Naive thymus-derived CD4-positive, alpha-beta T cell (primary cell): ENCODE results near the gene SFRP5. TPM values are rescaled to one million over a fixed set of nuclear protein-coding genes. Genes with fewer than 3 reads are reported as not detected.

Experiments used
- ATAC-seq: fragments of 150-1000 bp; cut with Tn5 transposase; 2 replicates; pipeline ENCODE4 v1.10.0; 2021; ENCODE audit warnings: mild to moderate bottlenecking, moderate library complexity
- CTCF ChIA-PET: fragments of 350-600 bp; sonication (Branson Sonifier 250); formaldehyde crosslinking; loops from one replicate; lab custom pipeline; 2021; ENCODE audit warnings: antibody characterized with exemption; lab: Charles Lee
- POLR2A ChIA-PET: fragments of 350-600 bp; sonication (Branson Sonifier 250); formaldehyde crosslinking; loops from one replicate; lab custom pipeline; 2021; ENCODE audit warnings: antibody characterized with exemption, inconsistent platforms; lab: Charles Lee
- DNase-seq, 9 donors: peaks; one replicate each; pipeline versions ENCODE4 v3.0.0 to v3.0.0-alpha.2; 2020 to 2022; ENCODE audit warnings: mixed read lengths in 1 of 9
- H3K27ac ChIP-seq: one replicate; pipeline ENCODE4 v1.7.0; 2013; ENCODE audit warnings: mild to moderate bottlenecking, low read depth, low read length, moderate library complexity
- H3K27me3 ChIP-seq, 2 donors: one replicate each; pipeline ENCODE4 v1.7.0; 2013; ENCODE audit warnings: low read length in 2 of 2, mild to moderate bottlenecking in 2 of 2, moderate library complexity in 2 of 2; ENCODE audit not compliant: control insufficient read depth in 2 of 2, insufficient read depth in 2 of 2
- H3K36me3 ChIP-seq, 3 experiments: 1 replicate in 2 of 3; 2 replicates in 1 of 3; pipeline ENCODE4 v1.7.0; 2013; ENCODE audit warnings: low read length in 3 of 3, mild to moderate bottlenecking in 3 of 3, moderate library complexity in 1 of 3; ENCODE audit not compliant: insufficient read depth in 3 of 3, control insufficient read depth in 2 of 3
- H3K4me1 ChIP-seq, 2 donors: one replicate each; pipeline ENCODE4 v1.7.0; 2013; ENCODE audit warnings: low read length in 2 of 2, mild to moderate bottlenecking in 2 of 2, moderate library complexity in 1 of 2; ENCODE audit not compliant: control insufficient read depth in 2 of 2, insufficient read depth in 2 of 2
- H3K4me3 ChIP-seq: 2 replicates; pipeline ENCODE4 v1.7.0; 2013; ENCODE audit warnings: mild to moderate bottlenecking, low read length
- H3K9me3 ChIP-seq, 3 experiments: 1 replicate in 2 of 3; 2 replicates in 1 of 3; pipeline ENCODE4 v1.7.0; 2013; ENCODE audit warnings: low read length in 3 of 3; ENCODE audit not compliant: control insufficient read depth in 2 of 3
- H3K27ac Mint-ChIP-seq, 9 donors: one replicate each; pipeline ENCODE4 v1.8.0; 2020 to 2022; ENCODE audit warnings: mixed read lengths in 9 of 9, mild to moderate bottlenecking in 8 of 9, moderate library complexity in 5 of 9, inconsistent platforms in 2 of 9
- H3K27me3 Mint-ChIP-seq, 5 donors: one replicate each; pipeline ENCODE4 v1.8.0; 2021 to 2022; ENCODE audit warnings: mixed read lengths in 5 of 5, mild to moderate bottlenecking in 1 of 5
- H3K36me3 Mint-ChIP-seq, 5 donors: one replicate each; pipeline ENCODE4 v1.8.0; 2020 to 2022; ENCODE audit warnings: mixed read lengths in 5 of 5, mild to moderate bottlenecking in 3 of 5, inconsistent platforms in 1 of 5
- H3K4me1 Mint-ChIP-seq, 7 donors: one replicate each; pipeline ENCODE4 v1.8.0; 2020 to 2022; ENCODE audit warnings: mixed read lengths in 7 of 7, mild to moderate bottlenecking in 3 of 7, inconsistent platforms in 1 of 7
- H3K4me3 Mint-ChIP-seq, 10 donors: one replicate each; pipeline ENCODE4 v1.8.0; 2020 to 2022; ENCODE audit warnings: mild to moderate bottlenecking in 10 of 10, mixed read lengths in 10 of 10, moderate library complexity in 6 of 10, inconsistent platforms in 2 of 10
- H3K9me3 Mint-ChIP-seq, 11 donors: one replicate each; pipeline ENCODE4 v1.8.0; 2020 to 2022; ENCODE audit warnings: mixed read lengths in 11 of 11, mild to moderate bottlenecking in 4 of 11, inconsistent platforms in 1 of 11, moderate library complexity in 1 of 11
- intact Hi-C, 2 donors: fragments of 100-400 bp; cut with micrococcal nuclease; formaldehyde crosslinking; loops; one replicate each; pipeline ENCODE4 v1.15.1; 2023
- polyA plus RNA-seq, 2 donors: library from polyadenylated mRNA; unstranded; fragments of 300-500 nt; fragmentation: Illumina TruSeq; gene quantifications; one replicate each; pipeline ENCODE4 v1.2.3, GENCODE V29; 2021
- total RNA-seq, 6 experiments: library from RNA in 5 of 6; stranded (reverse) in 5 of 6; gene quantifications; 1 replicate in 5 of 6; 2 replicates in 1 of 6; pipeline ENCODE4 v1.2.3 and lab custom pipeline; 2021 to 2026

The SFRP5 gene
- total and polyA plus RNA-seq, 7 experiments from 2014 or later: 0.43 to 1.0 (median 0.46) TPM; not detected in 4

DNA sequence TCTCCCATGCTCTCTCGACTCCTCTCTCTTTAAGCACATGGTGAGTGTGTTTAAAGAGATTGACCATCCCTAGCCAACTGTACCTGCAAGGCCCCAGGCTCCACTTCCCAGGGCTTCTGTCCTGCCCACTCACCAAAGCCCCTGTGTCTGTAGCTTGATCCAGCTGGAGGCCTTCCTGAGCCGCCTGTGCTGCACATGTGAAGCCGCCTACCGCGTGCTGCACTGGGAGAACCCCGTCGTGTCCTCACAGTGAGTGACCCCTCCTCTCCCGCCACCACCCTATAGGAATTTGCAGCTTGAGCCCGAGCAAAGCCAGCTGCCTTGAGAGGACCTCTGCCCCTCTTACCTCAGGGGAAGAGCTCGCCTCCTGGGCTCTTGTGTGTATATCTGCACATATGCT is 23.7 kb downstream of the SFRP5 start:
- no peak overlapping the region for H3K27ac ChIP-seq
- no peaks in the 10 kb centered on the region for H3K27me3 ChIP-seq
- Mint-ChIP-seq H3K27me3 (no peaks in the 10 kb centered on the region), H3K4me1 (peaks cover 8 to 24% (median 14%) of the 10 kb centered on the region in 7 donors), H3K4me3 (no peak overlapping the region), H3K9me3 (no peaks in the 10 kb centered on the region), H3K36me3 (peaks cover 20 to 64% (median 28%) of the 10 kb centered on the region in 5 donors), H3K27ac (no peak overlapping the region)
- ChIA-PET POLR2A (interaction anchor here (1.2 kb wide), 1 partner anchor 11 kb away, joined by 3 read pairs; the partner anchor contains the start of gene ZFYVE27), CTCF (interaction anchor here (0.6 to 1.0 kb wide), 3 partner anchors 101 to 121 kb away, joined by 3 to 4 read pairs (median 3); no protein-coding TSS in a partner anchor)
- DNase-seq (no peak), ATAC-seq (no peak)
- no peak overlapping the region for H3K4me3 ChIP-seq
- intact Hi-C loops: no loop called here
- no peaks in the 10 kb centered on the region for H3K4me1 ChIP-seq
- peaks cover 4 to 89% (median 21%) of the 10 kb centered on the region in 3 experiments for H3K36me3 ChIP-seq
- H3K9me3 ChIP-seq: no peaks in the 10 kb centered on the region

DNA sequence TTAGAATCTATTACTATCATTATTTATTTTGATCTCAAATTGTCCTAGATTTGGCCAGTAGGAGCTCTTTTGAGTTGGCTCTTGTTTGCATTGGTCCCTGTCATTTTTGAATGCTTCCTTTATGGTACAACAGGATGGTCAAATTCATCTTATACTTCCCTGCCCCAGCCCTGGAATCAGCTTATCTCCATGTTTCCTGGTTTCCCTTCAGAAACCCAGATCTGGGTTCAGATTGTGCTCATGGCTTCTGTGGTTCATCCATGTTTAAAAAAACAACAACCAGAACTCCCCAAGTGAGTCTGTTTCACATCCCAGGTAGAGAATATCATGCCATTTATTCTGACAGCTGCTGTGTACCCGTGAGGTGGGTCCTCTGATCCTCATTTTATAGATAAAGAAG is 24.2 kb downstream of the SFRP5 start:
- ATAC-seq (no peak), DNase-seq (no peak)
- POLR2A ChIA-PET: no interaction called here
- no peak overlapping the region for H3K4me3 Mint-ChIP-seq
- H3K9me3 ChIP-seq: no peaks in the 10 kb centered on the region
- no peaks in the 10 kb centered on the region for H3K27me3 Mint-ChIP-seq
- no peaks in the 10 kb centered on the region for H3K27me3 ChIP-seq
- H3K9me3 Mint-ChIP-seq: no peaks in the 10 kb centered on the region
- no peak overlapping the region for H3K27ac Mint-ChIP-seq
- CTCF ChIA-PET: interaction anchor here (0.6 to 1.0 kb wide), 3 partner anchors 120 to 122 kb away, joined by 3 to 4 read pairs (median 3); no protein-coding TSS in a partner anchor
- H3K36me3 ChIP-seq: peaks cover 4 to 89% (median 20%) of the 10 kb centered on the region in 3 experiments
- H3K4me1 Mint-ChIP-seq: peaks cover 10 to 29% (median 20%) of the 10 kb centered on the region in 7 donors
- intact Hi-C loops: no loop called here
- H3K27ac ChIP-seq: no peak overlapping the region
- no peak overlapping the region for H3K4me3 ChIP-seq
- peaks cover 20 to 66% (median 28%) of the 10 kb centered on the region in 5 donors for H3K36me3 Mint-ChIP-seq
- H3K4me1 ChIP-seq: no peaks in the 10 kb centered on the region

DNA sequence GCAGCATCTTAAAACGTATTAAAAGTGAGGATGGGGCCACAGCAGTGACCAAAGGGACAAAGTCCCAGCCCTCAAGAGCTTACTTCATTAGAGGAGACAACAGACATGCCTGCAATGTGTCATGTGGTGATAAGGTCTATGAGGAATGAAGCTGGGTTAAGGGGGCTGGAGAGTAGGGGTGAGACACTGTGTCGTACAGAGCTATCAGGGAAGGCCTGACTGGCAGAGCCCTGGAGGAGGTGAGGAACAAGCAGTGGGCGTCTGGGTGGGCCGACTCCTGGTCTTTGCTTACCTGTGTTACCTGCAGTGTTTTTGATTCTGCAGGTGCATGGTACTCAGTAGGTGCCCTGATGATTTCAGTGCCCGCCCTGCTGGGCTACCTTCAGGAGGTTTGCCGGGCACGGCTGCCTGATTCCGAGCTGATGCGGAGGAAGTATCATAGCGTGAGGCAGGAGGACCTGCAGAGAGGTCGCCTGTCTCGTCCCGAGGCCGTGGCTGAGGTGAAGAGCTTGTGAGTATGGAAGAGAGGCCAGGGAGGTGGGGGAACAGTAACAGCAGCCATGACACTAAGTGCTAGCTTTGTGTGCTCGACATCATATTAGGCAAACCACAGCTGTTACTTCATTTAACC is 27.3 kb downstream of the SFRP5 start:
- Histone ChIP-seq H3K4me3 (no peak overlapping the region), H3K36me3 (peaks cover 4 to 58% (median 11%) of the 10 kb centered on the region in 3 experiments), H3K4me1 (peaks cover 5 to 7% of the 10 kb centered on the region in 2 donors), H3K9me3 (no peaks in the 10 kb centered on the region), H3K27me3 (no peaks in the 10 kb centered on the region), H3K27ac (no peak overlapping the region)
- DNase-seq (no peak), ATAC-seq (no peak)
- Mint-ChIP-seq H3K4me3 (no peak overlapping the region), H3K27me3 (no peaks in the 10 kb centered on the region), H3K27ac (no peak overlapping the region), H3K9me3 (no peaks in the 10 kb centered on the region), H3K4me1 (peaks cover 13 to 56% (median 45%) of the 10 kb centered on the region in 7 donors), H3K36me3 (peaks cover 20 to 64% (median 32%) of the 10 kb centered on the region in 5 donors)
- POLR2A ChIA-PET: no interaction called here
- intact Hi-C loops: no loop called here
- CTCF ChIA-PET: interaction anchor here (0.6 to 0.9 kb wide), 4 partner anchors 11 to 299 kb away, joined by 3 to 5 read pairs (median 4); no protein-coding TSS in a partner anchor

DNA sequence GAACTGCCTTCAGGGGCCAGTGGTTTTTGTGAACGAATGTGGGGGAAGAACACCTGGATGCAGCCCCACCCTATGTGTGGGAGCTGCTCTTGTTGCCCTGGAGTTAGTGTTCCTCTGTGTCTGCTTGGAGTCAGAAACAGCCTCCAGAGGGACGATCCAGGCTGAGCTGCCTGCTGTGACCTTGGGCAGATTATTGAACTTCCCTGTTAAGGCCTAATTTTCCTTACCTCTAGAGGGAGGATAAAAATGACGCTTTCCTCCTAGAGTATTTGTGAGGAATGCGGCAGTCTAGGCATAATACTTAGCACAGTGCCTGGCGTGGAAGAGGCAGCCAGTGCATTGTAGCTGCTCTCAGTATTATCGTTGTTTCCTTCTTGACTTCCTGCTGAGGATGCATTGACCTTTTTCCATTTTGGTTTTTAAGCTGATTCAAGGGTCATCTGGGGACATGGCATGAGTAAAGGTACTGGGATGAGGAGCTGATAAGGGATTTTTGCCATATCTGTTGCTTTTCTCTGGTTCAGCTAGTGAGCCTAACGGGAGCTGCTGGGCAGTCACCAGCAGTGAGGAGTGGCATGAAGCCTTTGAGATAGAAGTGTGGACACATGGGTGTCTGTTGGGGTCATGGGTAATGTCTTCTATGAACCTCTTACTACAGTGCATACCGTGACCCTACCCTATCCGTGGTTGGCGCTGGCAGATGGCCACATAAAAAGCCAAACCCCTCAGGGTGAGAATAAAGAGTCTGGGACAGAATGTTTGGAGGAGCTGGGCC is 28.4 kb downstream of the SFRP5 start:
- Mint-ChIP-seq H3K27me3 (no peaks in the 10 kb centered on the region), H3K4me1 (peaks cover 15 to 66% (median 54%) of the 10 kb centered on the region in 7 donors), H3K9me3 (no peaks in the 10 kb centered on the region), H3K36me3 (peaks cover 14 to 60% (median 33%) of the 10 kb centered on the region in 5 donors), H3K27ac (peak overlapping the region in 2 of 9 donors; percentile 20 to 46), H3K4me3 (no peak overlapping the region)
- H3K9me3 ChIP-seq: no peaks in the 10 kb centered on the region
- POLR2A ChIA-PET: no interaction called here
- intact Hi-C loops: no loop called here
- no peak overlapping the region for H3K27ac ChIP-seq
- H3K4me3 ChIP-seq: no peak overlapping the region
- H3K36me3 ChIP-seq: peaks cover 3 to 46% (median 4%) of the 10 kb centered on the region in 3 experiments
- no peak for DNase-seq
- no peak for ATAC-seq
- H3K27me3 ChIP-seq: no peaks in the 10 kb centered on the region
- peaks cover 7 to 9% of the 10 kb centered on the region in 2 donors for H3K4me1 ChIP-seq
- CTCF ChIA-PET: interaction anchor here (0.7 to 1.2 kb wide), 3 partner anchors 12 to 55 kb away, joined by 3 to 5 read pairs (median 4); no protein-coding TSS in a partner anchor

DNA sequence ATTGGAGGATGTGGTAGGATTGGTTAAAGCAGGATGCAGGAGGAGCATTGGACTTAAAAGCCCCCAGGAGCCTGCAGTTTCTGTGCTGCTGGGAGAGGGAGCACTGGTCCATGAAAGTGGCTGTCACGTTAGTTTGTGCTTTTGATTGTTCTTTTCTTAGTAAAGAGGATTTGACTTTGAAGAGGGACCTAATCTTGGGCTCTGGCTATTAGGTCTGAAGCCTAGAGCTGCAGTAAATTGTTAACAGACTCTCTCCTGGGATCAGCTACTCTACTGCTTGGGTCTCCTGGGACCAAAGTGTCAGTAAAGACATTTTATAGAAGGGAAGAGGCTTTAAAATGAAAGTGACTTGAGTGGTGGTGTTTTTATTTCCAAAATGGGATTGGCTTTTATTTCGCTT is 31.2 kb downstream of the SFRP5 start:
- POLR2A ChIA-PET: interaction anchor here (0.5 kb wide), 1 partner anchor 525 kb away, joined by 3 read pairs; no protein-coding TSS in a partner anchor
- Histone ChIP-seq H3K4me3 (no peak overlapping the region), H3K4me1 (peaks cover 18% of the 10 kb centered on the region in 2 donors), H3K36me3 (peaks cover 3 to 34% (median 4%) of the 10 kb centered on the region in 3 experiments), H3K9me3 (no peaks in the 10 kb centered on the region), H3K27me3 (no peaks in the 10 kb centered on the region), H3K27ac (no peak overlapping the region)
- H3K4me3 Mint-ChIP-seq: peak overlapping the region in 5 of 10 donors; percentile 27 to 92 (median 56)
- CTCF ChIA-PET: no interaction called here
- H3K9me3 Mint-ChIP-seq: peaks cover 0 to 6% (median 0%) of the 10 kb centered on the region in 11 donors
- H3K27me3 Mint-ChIP-seq: no peaks in the 10 kb centered on the region
- peaks cover 28 to 87% (median 76%) of the 10 kb centered on the region in 7 donors for H3K4me1 Mint-ChIP-seq
- no peak for ATAC-seq
- peak overlapping the region in 1 of 9 donors; percentile 36 for H3K27ac Mint-ChIP-seq
- DNase-seq: no peak
- intact Hi-C loops: no loop called here
- H3K36me3 Mint-ChIP-seq: peaks cover 13 to 49% (median 25%) of the 10 kb centered on the region in 5 donors

DNA sequence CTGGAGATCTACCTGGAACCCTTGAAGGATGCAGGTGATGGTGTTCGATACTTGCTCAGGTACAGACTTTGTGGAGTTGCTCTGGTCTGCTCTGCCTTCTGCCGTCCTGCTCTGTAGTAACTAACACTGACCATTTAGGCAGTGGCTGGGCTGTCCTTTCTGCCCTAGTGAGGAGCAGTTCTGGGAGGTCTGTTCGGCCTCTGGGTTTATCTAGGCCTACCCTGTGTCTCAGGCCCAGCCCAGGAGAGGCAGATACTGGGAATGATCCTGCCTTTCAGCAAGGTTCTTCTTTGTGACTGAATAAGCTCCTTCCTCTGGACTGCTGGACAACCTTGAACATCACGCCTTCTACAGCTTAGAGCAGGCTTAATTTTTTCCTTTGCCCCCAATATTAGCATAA is 33.2 kb downstream of the SFRP5 start:
- Mint-ChIP-seq H3K27ac (peak overlapping the region in 8 of 9 donors; percentile 64 to 99 (median 97)), H3K27me3 (peaks cover 0 to 3% (median 0%) of the 10 kb centered on the region in 5 donors), H3K4me1 (peaks cover 27 to 75% (median 69%) of the 10 kb centered on the region in 7 donors), H3K9me3 (peaks cover 0 to 6% (median 0%) of the 10 kb centered on the region in 11 donors), H3K4me3 (peak overlapping the region; percentile 88 to 98 (median 94)), H3K36me3 (peaks cover 3 to 32% (median 15%) of the 10 kb centered on the region in 5 donors)
- intact Hi-C loops: loop anchor here (5.0 to 10.0 kb wide), 2 partner anchors 396 to 1994 kb away; partner anchors contain the start of genes COX15 (in 1 of the 2), CUTC (in 1 of the 2) and R3HCC1L (in 1 of the 2)
- Histone ChIP-seq H3K9me3 (no peaks in the 10 kb centered on the region), H3K36me3 (peaks cover 0 to 16% (median 4%) of the 10 kb centered on the region in 3 experiments), H3K27me3 (no peaks in the 10 kb centered on the region), H3K4me1 (peaks cover 18% of the 10 kb centered on the region in 2 donors), H3K27ac (no peak overlapping the region), H3K4me3 (no peak overlapping the region)
- ATAC-seq (no peak), DNase-seq (no peak)
- ChIA-PET CTCF (no interaction called here), POLR2A (interaction anchor here (0.7 kb wide), 1 partner anchor 44 kb away, joined by 9 read pairs; no protein-coding TSS in a partner anchor)
